Panc1 (cell line): ENCODE data around the gene MAST4. TPM values are rescaled to one million over a fixed set of nuclear protein-coding genes. Genes with fewer than 3 reads are reported as not detected.

ENCODE experiments used
- ATAC-seq: fragments of 200-7000 bp; cut with Tn5 transposase; 2 replicates; pipeline ENCODE4 v1.9.1; 2020; ENCODE audit warnings: mild to moderate bottlenecking, moderate library complexity
- BruUV-seq: library from RNA; stranded (reverse); fragments of 400-500 nt; replicated peaks from 2 replicates; lab custom pipeline; 2021; lab: Mats Ljungman, UMichigan
- CTCF ChIA-PET: fragments of 300-600 bp; sonication (Branson Sonifier 250); formaldehyde crosslinking; loops from one replicate; lab custom pipeline; 2022; ENCODE audit warnings: antibody characterized with exemption; lab: Charles Lee
- POLR2A ChIA-PET: fragments of 300-600 bp; sonication (Branson Sonifier 250); formaldehyde crosslinking; loops from one replicate; lab custom pipeline; 2022; ENCODE audit warnings: antibody characterized with exemption; lab: Charles Lee
- DNase-seq: peaks from one replicate; pipeline ENCODE4 v3.0.0-alpha.2; 2010; ENCODE audit warnings: low read depth, low spot score
- H3K27ac ChIP-seq: 2 replicates; pipeline ENCODE4 v1.5.1; 2011; ENCODE audit warnings: mild to moderate bottlenecking, low read length, inconsistent platforms
- H3K27me3 ChIP-seq: fragments of 200-500 bp; sonication (Bioruptor generic); 2 replicates; pipeline ENCODE4 v1.6.0; 2014; ENCODE audit warnings: low read length, inconsistent platforms; ENCODE audit not compliant: control insufficient read depth, insufficient read depth
- H3K36me3 ChIP-seq: fragments of 200-500 bp; sonication (Bioruptor generic); 2 replicates; pipeline ENCODE4 v1.5.1; 2014; ENCODE audit warnings: inconsistent platforms, mild to moderate bottlenecking, low read length, moderate library complexity; ENCODE audit not compliant: control insufficient read depth, insufficient read depth
- H3K4me1 ChIP-seq: 2 replicates; pipeline ENCODE4 v1.5.1; 2011; ENCODE audit warnings: inconsistent platforms, mild to moderate bottlenecking, low read length, moderate library complexity; ENCODE audit not compliant: control insufficient read depth, insufficient read depth
- H3K4me3 ChIP-seq, 2 experiments: 2 replicates each; pipeline ENCODE4 v1.5.1; 2011 to 2012; ENCODE audit warnings: low read depth in 2 of 2, low read length in 2 of 2, mild to moderate bottlenecking in 2 of 2, inconsistent platforms in 1 of 2, moderate library complexity in 1 of 2
- H3K9me3 ChIP-seq: fragments of 200-500 bp; sonication (Bioruptor generic); 2 replicates; pipeline ENCODE4 v1.5.1; 2014; ENCODE audit warnings: low read depth, mild to moderate bottlenecking, inconsistent platforms, low read length, moderate library complexity; ENCODE audit not compliant: control insufficient read depth, insufficient read depth
- CTCF ChIP-seq: fragments of 450-650 bp; IDR thresholded peaks from 2 replicates; pipeline ENCODE4 v1.5.1; 2017; ENCODE audit warnings: mild to moderate bottlenecking
- POLR2AphosphoS5 ChIP-seq: IDR thresholded peaks from 2 replicates; pipeline ENCODE4 v1.6.1; 2012; ENCODE audit warnings: mild to moderate bottlenecking, low read depth, low read length, moderate library complexity
- SIN3A ChIP-seq: IDR thresholded peaks from 2 replicates; pipeline ENCODE4 v1.6.1; 2012; ENCODE audit warnings: low read depth, mild to moderate bottlenecking, low read length, moderate library complexity, borderline replicate concordance; ENCODE audit not compliant: insufficient read depth
- TCF7L2 ChIP-seq: IDR thresholded peaks from 2 replicates; pipeline ENCODE4 v1.6.1; 2011; ENCODE audit warnings: mild to moderate bottlenecking, low read depth, low read length, inconsistent platforms
- in situ Hi-C: cut with HindIII; loops from 2 replicates; pipeline ENCODE4 v1.10.0; 2016; ENCODE audit warnings: low sequenced_read_pairs, low pct_unique_long_range_greater_than_20kb
- intact Hi-C: fragments of 100-400 bp; cut with micrococcal nuclease; formaldehyde crosslinking; loops from one replicate; pipeline ENCODE4 v1.10.0; 2022; ENCODE audit not compliant: unreplicated experiment
- total RNA-seq: library from RNA; stranded (reverse); gene quantifications from one replicate; pipeline ENCODE4 v1.2.1, GENCODE V29; 2021; ENCODE audit not compliant: unreplicated experiment
- TF ChIP-seq, protein P1 (sequence below), 2 experiments: IDR thresholded peaks; 2 replicates each; pipeline ENCODE4 v1.6.1; 2011 to 2012; ENCODE audit warnings: low read depth in 2 of 2, control low read depth in 1 of 2, low read length in 1 of 2, mild to moderate bottlenecking in 1 of 2, moderate library complexity in 1 of 2; ENCODE audit not compliant: insufficient read depth in 1 of 2

MAST4 gene
- total RNA-seq, 1 experiment from 2014 or later: 1.8 TPM

GRCh38 chr5:67214036-67214435, 617.8 kb downstream of the MAST4 start:
- ChIA-PET POLR2A (no interaction called here), CTCF (interaction anchor here (0.7 kb wide), 1 partner anchor 415 kb away, joined by 6 read pairs; no protein-coding TSS in a partner anchor)
- ATAC-seq (no peak), DNase-seq (no peak)
- in situ Hi-C loops: no loop called here
- no TSS peak for BruUV-seq
- intact Hi-C loops: loop anchor here (5.0 kb wide), 1 partner anchor 907 kb away; no protein-coding TSS in a partner anchor
- no peaks in the 10 kb centered on the region; the same call in 1 of the 2 replicates for H3K4me1 ChIP-seq
- no peaks in the 10 kb centered on the region for H3K9me3 ChIP-seq
- H3K4me3 ChIP-seq: no peak overlapping the region
- no peak overlapping the region for H3K27ac ChIP-seq
- H3K27me3 ChIP-seq: no peaks in the 10 kb centered on the region
- TF ChIP-seq POLR2AphosphoS5 (no peak), TCF7L2 (no peak), CTCF (no peak), SIN3A (no peak)
- TF ChIP-seq, protein P1, sequence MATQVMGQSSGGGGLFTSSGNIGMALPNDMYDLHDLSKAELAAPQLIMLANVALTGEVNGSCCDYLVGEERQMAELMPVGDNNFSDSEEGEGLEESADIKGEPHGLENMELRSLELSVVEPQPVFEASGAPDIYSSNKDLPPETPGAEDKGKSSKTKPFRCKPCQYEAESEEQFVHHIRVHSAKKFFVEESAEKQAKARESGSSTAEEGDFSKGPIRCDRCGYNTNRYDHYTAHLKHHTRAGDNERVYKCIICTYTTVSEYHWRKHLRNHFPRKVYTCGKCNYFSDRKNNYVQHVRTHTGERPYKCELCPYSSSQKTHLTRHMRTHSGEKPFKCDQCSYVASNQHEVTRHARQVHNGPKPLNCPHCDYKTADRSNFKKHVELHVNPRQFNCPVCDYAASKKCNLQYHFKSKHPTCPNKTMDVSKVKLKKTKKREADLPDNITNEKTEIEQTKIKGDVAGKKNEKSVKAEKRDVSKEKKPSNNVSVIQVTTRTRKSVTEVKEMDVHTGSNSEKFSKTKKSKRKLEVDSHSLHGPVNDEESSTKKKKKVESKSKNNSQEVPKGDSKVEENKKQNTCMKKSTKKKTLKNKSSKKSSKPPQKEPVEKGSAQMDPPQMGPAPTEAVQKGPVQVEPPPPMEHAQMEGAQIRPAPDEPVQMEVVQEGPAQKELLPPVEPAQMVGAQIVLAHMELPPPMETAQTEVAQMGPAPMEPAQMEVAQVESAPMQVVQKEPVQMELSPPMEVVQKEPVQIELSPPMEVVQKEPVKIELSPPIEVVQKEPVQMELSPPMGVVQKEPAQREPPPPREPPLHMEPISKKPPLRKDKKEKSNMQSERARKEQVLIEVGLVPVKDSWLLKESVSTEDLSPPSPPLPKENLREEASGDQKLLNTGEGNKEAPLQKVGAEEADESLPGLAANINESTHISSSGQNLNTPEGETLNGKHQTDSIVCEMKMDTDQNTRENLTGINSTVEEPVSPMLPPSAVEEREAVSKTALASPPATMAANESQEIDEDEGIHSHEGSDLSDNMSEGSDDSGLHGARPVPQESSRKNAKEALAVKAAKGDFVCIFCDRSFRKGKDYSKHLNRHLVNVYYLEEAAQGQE (IDR thresholded peaks at IDR 0.05; ENCODE audit: insufficient read depth in 1 of 2, low read depth in 2 of 2, low read length in 1 of 2): no peak
- no peaks in the 10 kb centered on the region for H3K36me3 ChIP-seq

DNA sequence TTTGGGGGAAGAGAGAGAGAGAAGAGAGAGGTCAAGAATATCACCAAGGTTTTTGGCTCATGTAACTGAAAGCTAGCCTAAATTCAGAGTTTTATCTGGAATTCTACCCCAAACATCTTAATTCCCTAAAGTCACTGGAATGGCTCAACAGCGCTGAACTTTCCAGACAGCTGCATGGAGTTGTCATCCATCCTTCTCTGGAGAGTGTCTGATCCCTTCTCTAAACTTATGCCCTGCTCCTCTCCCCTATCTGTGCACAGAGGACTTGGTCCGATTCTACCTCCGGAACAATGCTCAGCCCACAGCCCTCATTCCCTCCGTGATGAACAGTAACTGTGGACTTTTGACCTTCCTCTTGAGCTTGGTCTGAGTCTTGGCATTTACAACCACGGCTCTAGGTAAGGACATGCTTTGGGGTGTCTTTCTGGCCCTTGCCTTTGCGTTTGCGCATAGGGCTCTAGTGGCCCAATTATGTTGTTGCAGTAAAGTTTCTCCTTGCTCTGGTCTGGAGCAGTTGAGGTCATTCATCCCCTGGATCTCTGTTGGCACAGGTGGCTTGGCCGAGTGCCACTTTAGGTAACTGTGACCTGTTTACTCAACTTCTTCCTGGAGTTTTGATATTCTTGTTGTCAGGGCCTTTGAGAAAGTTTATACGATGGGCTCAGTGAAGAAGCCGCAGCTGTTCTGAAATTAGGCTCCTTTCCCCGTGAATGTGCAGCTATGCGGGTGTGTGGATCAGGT, 618.7 kb downstream of the MAST4 start:
- Histone ChIP-seq H3K27me3 (no peaks in the 10 kb centered on the region), H3K4me1 (no peaks in the 10 kb centered on the region; the same call in 1 of the 2 replicates), H3K27ac (no peak overlapping the region), H3K36me3 (no peaks in the 10 kb centered on the region), H3K9me3 (no peaks in the 10 kb centered on the region), H3K4me3 (no peak overlapping the region)
- BruUV-seq: no TSS peak
- intact Hi-C loops: loop anchor here (5.0 kb wide), 1 partner anchor 908 kb away; no protein-coding TSS in a partner anchor
- ChIA-PET CTCF (interaction anchor here (0.6 kb wide), 1 partner anchor 1057 kb away, joined by 6 read pairs; no protein-coding TSS in a partner anchor), POLR2A (no interaction called here)
- TF ChIP-seq SIN3A (no peak), CTCF (no peak), TCF7L2 (no peak), POLR2AphosphoS5 (no peak)
- TF ChIP-seq, protein P1 (IDR thresholded peaks at IDR 0.05; ENCODE audit: insufficient read depth in 1 of 2, low read depth in 2 of 2, low read length in 1 of 2): no peak
- DNase-seq (no peak), ATAC-seq (no peak)
- in situ Hi-C loops: no loop called here
